Fibroblast of lung (primary cell): ENCODE results near the gene FAM222A. TPM values are rescaled to one million over a fixed set of nuclear protein-coding genes. Genes with fewer than 3 reads are reported as not detected.
"Not testable (repeated sequence)": the region's sequence is repeated elsewhere in the genome, so short reads cannot be mapped to it uniquely, and the experiment has no call there.

Source experiments
- DNase-seq, 2 donors: peaks; one replicate each; pipeline versions ENCODE4 v3.0.0 to v3.0.0-alpha.2; 2010; ENCODE audit warnings: low read depth in 2 of 2
- H2AFZ ChIP-seq: 2 replicates; pipeline ENCODE4 v1.5.1; 2012; ENCODE audit warnings: low read length, control low read depth, inconsistent platforms
- H3K27ac ChIP-seq: 2 replicates; pipeline ENCODE4 v1.5.1; 2011; ENCODE audit warnings: low read length, control low read depth; ENCODE audit not compliant: insufficient read depth
- H3K27me3 ChIP-seq: 2 replicates; pipeline ENCODE4 v1.5.1; 2011; ENCODE audit warnings: mild to moderate bottlenecking, low read length; ENCODE audit not compliant: control insufficient read depth, insufficient read depth
- H3K36me3 ChIP-seq: 2 replicates; pipeline ENCODE4 v1.5.1; 2011; ENCODE audit warnings: low read length; ENCODE audit not compliant: control insufficient read depth, insufficient read depth
- H3K4me1 ChIP-seq: 2 replicates; pipeline ENCODE4 v1.5.1; 2011; ENCODE audit warnings: low read length; ENCODE audit not compliant: control insufficient read depth, insufficient read depth; ENCODE audit errors: extremely low read depth
- H3K4me2 ChIP-seq: 2 replicates; pipeline ENCODE4 v1.5.1; 2011; ENCODE audit warnings: low read length, control low read depth; ENCODE audit not compliant: insufficient read depth; ENCODE audit errors: extremely low read depth
- H3K4me3 ChIP-seq, 4 experiments: fragments of 200-600 bp in 1 of 4; sonication (generic) in 1 of 4; replicated peaks in 1 of 4; 2 replicates each; pipeline ENCODE4 v1.5.1; 2011 to 2016; ENCODE audit warnings: low read length in 4 of 4, low read depth in 3 of 4, mild to moderate bottlenecking in 3 of 4, control low read depth in 2 of 4, inconsistent platforms in 1 of 4, mixed read lengths in 1 of 4; ENCODE audit not compliant: insufficient read depth in 1 of 4; ENCODE audit errors: control extremely low read depth in 1 of 4
- H3K79me2 ChIP-seq: 2 replicates; pipeline ENCODE4 v1.5.1; 2012; ENCODE audit warnings: mild to moderate bottlenecking, low read length, inconsistent platforms; ENCODE audit not compliant: control insufficient read depth, insufficient read depth
- H3K9ac ChIP-seq: 2 replicates; pipeline ENCODE4 v1.5.1; 2011; ENCODE audit warnings: mild to moderate bottlenecking, low read length, control low read depth; ENCODE audit not compliant: insufficient read depth
- H3K9me3 ChIP-seq: 2 replicates; pipeline ENCODE4 v1.5.1; 2012; ENCODE audit warnings: low read depth, low read length; ENCODE audit not compliant: control insufficient read depth, insufficient read depth
- H4K20me1 ChIP-seq: 2 replicates; pipeline ENCODE4 v1.5.1; 2011; ENCODE audit warnings: low read length; ENCODE audit not compliant: control insufficient read depth, insufficient read depth; ENCODE audit errors: extremely low read depth
- EZH2 ChIP-seq: IDR thresholded peaks from 2 replicates; pipeline ENCODE4 v1.5.1; 2012; ENCODE audit warnings: low read length, control low read depth, mild to moderate bottlenecking; ENCODE audit errors: missing control alignments
- polyA plus RNA-seq, 2 donors: library from polyadenylated mRNA; depleted of rRNA in 1 of 2; stranded (reverse) in 1 of 2; unstranded in 1 of 2; fragments of >200 nt; gene quantifications; 2 replicates each; pipeline ENCODE4 v1.2.1, GENCODE V29; 2011 to 2012; ENCODE audit warnings: missing spikeins in 1 of 2
- total RNA-seq: library from RNA; depleted of rRNA; stranded (reverse); fragments of >200 nt; gene quantifications from 2 replicates; pipeline ENCODE4 v1.2.1, GENCODE V29; 2014
- TF ChIP-seq, protein P1 (sequence below), 2 donors: IDR thresholded peaks in 1 of 2; conservative IDR thresholded peaks in 1 of 2; 1 replicate in 1 of 2; 2 replicates in 1 of 2; pipeline ENCODE4 v1.5.1; 2011 to 2012; ENCODE audit warnings: low read length in 2 of 2, control low read depth in 1 of 2, inconsistent platforms in 1 of 2, low read depth in 1 of 2, mild to moderate bottlenecking in 1 of 2

FAM222A gene
- total and polyA plus RNA-seq, 2 donors (not counting 1 experiment from before 2014, with no cell fraction given), result 0.05 TPM; not detected in 1

DNA sequence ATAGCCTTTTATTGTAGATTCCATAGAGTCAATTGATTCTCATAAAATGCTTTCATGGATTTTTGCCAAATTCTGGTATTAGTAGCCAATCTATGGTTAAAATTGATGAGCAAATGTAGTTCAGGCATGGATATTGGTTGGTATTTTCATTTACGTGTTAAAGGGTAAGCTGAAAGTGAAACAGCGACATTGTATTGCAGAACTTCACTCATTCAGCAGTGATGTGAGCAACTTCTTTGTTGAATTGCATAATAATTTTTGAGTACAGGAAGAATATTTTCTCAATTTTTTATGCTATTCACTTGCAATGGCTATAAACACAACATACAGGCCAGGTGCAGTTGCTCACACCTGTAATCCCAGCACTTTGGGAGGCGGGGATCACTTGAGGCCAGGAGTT lies 24.2 kb upstream of the FAM222A start:
- Histone ChIP-seq H4K20me1 (no peaks in the 10 kb centered on the region), H3K27me3 (no peaks in the 10 kb centered on the region), H3K27ac (no peak overlapping the region), H3K36me3 (no peaks in the 10 kb centered on the region), H3K4me1 (no peaks in the 10 kb centered on the region), H3K79me2 (no peaks in the 10 kb centered on the region), H3K4me3 (no peak overlapping the region), H3K9me3 (no peaks in the 10 kb centered on the region), H2AFZ (no peak overlapping the region), H3K9ac (no peak overlapping the region), H3K4me2 (no peak overlapping the region)
- no peak for TF ChIP-seq EZH2
- TF ChIP-seq, protein P1, sequence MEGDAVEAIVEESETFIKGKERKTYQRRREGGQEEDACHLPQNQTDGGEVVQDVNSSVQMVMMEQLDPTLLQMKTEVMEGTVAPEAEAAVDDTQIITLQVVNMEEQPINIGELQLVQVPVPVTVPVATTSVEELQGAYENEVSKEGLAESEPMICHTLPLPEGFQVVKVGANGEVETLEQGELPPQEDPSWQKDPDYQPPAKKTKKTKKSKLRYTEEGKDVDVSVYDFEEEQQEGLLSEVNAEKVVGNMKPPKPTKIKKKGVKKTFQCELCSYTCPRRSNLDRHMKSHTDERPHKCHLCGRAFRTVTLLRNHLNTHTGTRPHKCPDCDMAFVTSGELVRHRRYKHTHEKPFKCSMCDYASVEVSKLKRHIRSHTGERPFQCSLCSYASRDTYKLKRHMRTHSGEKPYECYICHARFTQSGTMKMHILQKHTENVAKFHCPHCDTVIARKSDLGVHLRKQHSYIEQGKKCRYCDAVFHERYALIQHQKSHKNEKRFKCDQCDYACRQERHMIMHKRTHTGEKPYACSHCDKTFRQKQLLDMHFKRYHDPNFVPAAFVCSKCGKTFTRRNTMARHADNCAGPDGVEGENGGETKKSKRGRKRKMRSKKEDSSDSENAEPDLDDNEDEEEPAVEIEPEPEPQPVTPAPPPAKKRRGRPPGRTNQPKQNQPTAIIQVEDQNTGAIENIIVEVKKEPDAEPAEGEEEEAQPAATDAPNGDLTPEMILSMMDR (conservative IDR thresholded peaks at IDR 0.05 in 1 of 2, IDR thresholded peaks at IDR 0.05 in 1 of 2; ENCODE audit: low read depth in 1 of 2, low read length in 2 of 2), result no peak
- no peak for DNase-seq

DNA sequence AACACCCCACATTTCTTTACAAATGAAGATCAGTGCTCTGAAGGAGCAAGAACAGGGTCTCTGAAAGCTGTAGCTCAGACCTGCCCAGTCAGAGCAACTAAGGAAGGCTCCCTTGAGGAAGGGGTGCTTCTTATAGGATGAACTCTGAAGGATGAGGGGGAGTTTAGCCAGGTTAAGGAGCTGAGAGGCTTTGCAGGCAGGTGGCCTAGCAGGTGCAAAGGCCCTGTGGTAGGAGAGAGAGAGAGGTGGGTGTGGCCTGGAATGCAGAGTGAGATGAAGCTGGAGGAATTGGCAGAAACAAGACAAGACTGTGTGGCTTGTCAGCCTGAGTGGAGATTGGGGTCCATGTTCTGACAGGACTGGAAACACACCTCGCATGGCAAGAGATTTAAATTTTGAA lies 20.5 kb upstream of the FAM222A start:
- Histone ChIP-seq H2AFZ (no peak overlapping the region), H3K36me3 (no peaks in the 10 kb centered on the region), H3K9me3 (no peaks in the 10 kb centered on the region), H3K79me2 (no peaks in the 10 kb centered on the region), H4K20me1 (no peaks in the 10 kb centered on the region), H3K4me3 (no peak overlapping the region), H3K4me2 (no peak overlapping the region), H3K4me1 (no peaks in the 10 kb centered on the region), H3K27ac (no peak overlapping the region), H3K9ac (no peak overlapping the region), H3K27me3 (peaks cover 2% of the 10 kb centered on the region)
- TF ChIP-seq, protein P1 (conservative IDR thresholded peaks at IDR 0.05 in 1 of 2, IDR thresholded peaks at IDR 0.05 in 1 of 2; ENCODE audit: low read depth in 1 of 2, low read length in 2 of 2), result no peak
- TF ChIP-seq EZH2, result no peak
- no peak for DNase-seq

DNA sequence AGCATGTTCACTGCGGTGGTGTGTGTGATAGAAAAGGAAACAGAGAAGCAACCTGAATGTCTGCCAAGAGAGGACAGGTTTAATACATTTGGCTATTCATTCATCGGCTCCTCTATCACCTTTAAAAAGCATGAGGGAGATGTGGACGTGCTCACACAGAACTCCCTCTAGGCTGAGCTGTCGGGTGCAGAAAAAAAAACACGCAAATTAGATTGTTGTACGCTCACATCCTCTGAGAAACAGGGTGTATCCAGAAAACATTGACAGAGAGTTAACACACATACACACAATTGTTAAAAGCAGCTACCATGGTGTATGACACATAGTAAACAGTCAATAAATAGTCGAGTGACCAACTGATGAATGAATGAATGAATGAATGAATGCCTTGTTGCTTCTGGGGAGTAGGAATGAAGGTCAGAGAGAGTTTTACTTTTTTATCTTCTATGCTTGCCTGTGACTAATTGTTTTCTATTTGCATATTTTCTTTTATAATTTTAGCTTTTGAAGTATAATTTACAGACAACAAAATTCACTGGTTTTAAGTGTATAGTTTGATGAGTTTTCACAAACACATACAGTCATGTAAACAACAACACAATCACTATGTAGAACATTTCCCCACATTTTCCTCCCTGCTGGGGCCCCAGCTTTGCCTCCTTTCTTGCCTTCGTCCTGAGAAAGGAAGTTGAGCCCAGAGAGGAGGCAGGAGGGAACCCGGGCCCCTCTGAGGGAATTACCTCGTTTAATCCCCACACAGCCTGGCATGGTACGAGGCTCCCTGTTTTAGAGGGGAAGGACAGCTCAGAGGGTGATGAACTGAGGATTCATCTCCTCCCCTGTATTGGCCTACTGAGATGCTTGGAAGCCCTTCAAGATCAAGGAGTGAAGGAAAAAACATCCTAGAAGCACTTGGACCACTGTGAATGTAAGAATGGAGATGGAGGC lies 19.7 kb upstream of the FAM222A start:
- H3K4me2 ChIP-seq, result no peak overlapping the region
- H3K9ac ChIP-seq, result no peak overlapping the region
- no peaks in the 10 kb centered on the region for H3K36me3 ChIP-seq
- DNase-seq, result no peak
- H2AFZ ChIP-seq, result no peak overlapping the region
- TF ChIP-seq, protein P1 (conservative IDR thresholded peaks at IDR 0.05 in 1 of 2, IDR thresholded peaks at IDR 0.05 in 1 of 2; ENCODE audit: low read depth in 1 of 2, low read length in 2 of 2), result no peak
- peaks cover 2% of the 10 kb centered on the region for H3K27me3 ChIP-seq
- H3K79me2 ChIP-seq, result no peaks in the 10 kb centered on the region
- H3K4me3 ChIP-seq, result no peak overlapping the region
- H3K9me3 ChIP-seq, result no peaks in the 10 kb centered on the region
- no peaks in the 10 kb centered on the region for H4K20me1 ChIP-seq
- H3K27ac ChIP-seq, result no peak overlapping the region
- no peaks in the 10 kb centered on the region for H3K4me1 ChIP-seq

DNA sequence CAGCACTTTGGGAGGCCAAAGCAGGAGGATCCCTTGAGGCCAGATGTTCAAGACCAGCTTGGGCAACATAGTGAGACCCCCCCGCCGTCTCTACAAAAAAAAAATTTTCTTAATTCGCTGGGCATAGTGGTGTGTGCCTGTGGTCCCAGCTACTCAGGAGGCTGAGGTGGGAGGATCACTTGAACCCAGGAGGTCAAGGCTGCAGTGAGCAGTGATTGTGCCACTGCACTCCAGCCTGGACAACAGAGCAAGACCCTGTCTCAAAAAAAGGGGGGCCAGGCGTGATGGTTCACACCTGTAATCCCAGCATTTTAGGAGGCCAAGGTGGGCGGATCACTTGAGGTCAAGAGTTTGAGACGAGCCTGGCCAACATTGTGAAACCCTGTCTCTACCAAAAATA lies 19.0 kb upstream of the FAM222A start:
- H2AFZ ChIP-seq, H3K27me3 ChIP-seq, H3K4me2 ChIP-seq, H3K9me3 ChIP-seq, DNase-seq, H3K27ac ChIP-seq, H3K4me1 ChIP-seq, H3K36me3 ChIP-seq, H4K20me1 ChIP-seq, H3K79me2 ChIP-seq, H3K4me3 ChIP-seq, H3K9ac ChIP-seq: not testable (repeated sequence)
